CD4-positive, alpha-beta T cell treated with Interleukin-6 at 100 ng/mL for 8 hours (primary cell): ENCODE results near the gene SURF6.
"Not testable (repeated sequence)": the region's sequence is repeated elsewhere in the genome, so short reads cannot be mapped to it uniquely, and the experiment has no call there.

ENCODE experiments used
- DNase-seq: peaks from one replicate; pipeline ENCODE4 v3.0.0-alpha.2; 2020; ENCODE audit warnings: mixed read lengths, low spot score

The SURF6 gene

DNA sequence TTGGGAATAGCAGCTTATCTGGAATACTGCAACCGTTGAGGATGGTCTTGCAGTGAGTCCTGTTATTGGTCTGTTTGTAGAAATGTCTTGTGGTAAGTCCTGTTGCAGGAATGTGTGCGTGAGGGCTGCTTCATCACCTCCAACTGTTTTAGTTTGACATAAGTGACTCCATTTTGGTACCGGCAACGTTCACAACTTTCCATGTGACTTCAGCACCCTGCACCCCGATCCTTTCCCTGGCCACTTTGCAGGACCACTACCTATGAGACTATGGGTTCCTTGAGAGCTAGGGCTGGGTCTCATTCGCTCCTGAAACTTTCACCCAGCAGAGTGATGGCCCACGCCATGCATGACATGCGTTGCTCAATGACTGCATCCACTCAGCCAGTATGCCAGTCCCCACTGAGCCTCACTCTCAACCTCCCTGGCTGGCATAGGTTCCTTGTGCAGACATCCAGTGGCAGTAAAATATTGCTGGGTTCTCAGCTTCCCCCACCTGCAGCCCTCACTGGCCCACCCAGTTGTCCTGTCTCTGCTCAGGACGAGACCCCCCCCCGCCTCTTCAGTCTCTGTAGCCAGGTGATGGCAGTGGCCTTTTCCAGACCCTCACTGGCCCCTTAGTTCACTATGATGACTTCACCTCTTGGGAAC is 8.0 kb downstream of the SURF6 start:
- no peak for DNase-seq

DNA sequence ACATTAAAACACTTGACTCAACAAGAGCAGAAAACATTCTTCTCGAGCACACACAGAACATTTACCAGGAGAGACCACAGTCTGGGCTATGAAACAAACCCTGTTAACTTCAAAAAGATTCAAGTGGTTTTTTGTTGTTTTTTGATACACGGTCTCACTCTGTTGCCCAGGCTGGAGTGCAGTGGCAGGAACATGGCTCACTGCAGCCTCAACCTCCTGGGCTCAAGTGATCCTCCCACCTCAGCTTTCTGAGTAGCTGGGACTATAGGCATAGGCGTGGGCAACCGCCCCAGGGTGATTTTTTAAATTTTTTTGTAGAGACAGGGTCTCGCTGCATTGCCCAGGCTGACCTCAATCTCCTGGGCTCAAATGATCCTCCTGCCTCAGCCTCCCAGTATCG is 9.0 kb downstream of the SURF6 start:
- not testable (repeated sequence) for DNase-seq

DNA sequence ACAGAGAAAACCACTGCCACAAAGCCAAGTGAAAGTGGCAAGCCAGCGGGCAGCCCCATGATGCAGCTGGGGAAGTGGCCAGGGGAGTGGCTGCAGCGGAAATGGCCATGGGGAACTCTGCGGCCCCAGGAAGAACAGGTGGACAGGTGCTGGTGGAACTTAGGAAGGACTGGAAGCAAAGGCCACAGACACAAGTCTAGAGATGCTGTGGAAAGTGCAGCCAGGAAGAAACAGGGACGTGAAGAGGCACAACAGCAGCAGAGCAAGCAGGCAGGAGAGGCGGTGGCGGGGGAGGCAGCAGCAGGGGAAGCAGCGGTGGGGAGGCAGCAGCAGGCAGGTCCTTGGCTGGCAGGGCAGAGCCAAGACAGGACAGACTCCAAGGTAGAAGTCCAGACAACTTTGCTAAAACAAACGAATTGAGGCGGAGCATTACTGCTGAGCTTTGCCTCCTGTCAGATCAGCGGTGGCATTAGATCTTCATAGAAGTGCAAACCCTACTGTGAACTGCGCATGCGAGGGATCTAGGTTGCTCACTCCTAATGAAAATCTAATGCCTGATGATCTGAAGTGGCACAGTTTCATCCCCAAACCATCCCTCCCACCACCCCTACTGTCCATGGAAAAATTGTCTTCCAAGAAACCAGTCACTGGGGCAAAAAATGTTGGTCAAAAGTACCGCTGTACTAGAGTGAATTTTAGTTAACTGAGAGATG is 11.8 kb downstream of the SURF6 start:
- no peak for DNase-seq

DNA sequence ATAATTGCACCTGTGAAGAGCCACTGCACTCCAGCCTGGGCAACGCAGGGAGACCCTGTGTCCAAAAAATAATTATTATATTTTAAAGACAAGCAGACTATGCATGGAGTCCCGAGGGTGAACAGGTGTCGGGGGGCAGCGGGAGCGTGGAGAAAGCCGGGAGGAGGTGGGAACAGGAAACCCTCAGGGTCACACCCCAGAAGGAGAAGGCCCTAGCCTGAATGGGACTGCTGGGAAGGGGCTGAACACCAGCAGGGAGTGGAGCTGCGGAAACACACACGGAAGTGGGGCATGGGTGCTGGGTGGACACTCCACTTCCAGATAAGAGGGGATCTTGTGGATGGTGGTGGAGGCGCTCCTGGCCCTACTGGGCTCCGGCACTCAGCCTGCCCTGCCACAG is 12.8 kb downstream of the SURF6 start:
- DNase-seq: no peak

DNA sequence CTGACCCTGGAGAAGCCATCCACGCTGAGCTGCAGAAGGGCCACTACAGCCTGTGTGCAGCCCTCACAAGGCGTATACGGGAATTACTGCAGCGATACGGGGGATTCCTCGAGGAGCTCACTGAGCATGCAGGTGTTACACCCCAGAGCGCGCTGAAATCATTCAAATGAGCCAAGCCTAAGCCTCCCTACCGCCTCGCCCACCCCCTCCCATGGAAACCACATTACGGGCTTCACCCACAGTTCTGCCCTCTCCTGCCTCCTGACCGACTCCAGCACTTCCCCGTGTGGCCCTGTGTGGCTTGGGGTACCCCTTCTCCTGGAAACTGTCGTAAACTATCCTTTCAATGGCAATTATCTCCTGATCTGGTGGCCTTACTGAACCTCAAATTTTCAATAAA is 13.3 kb downstream of the SURF6 start:
- DNase-seq: no peak

DNA sequence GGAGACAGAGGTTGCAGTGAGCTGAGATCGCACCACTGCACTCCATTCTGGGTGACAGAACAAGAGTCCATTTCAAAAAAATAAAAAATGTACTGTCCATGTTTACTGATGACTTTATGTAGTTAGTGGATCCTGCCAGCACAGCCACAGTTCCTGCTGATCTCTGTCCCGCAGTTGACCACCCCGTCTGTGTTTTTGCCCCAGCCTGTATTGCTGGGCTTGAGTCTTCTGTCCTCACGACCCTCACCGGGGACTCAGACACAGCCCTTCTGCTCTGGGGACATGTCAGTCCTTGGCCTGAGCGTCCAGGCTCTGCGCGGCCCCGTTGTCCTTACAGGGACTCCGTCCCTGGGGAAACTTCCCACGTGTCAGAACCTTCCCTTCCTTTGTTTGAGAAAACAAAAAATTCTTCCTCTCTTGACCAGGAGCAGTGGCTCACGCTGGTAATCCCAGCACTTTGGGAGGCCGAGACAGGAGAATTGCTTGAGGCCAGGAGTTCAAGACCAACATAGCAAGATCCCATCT is 14.5 kb downstream of the SURF6 start:
- DNase-seq: no peak

DNA sequence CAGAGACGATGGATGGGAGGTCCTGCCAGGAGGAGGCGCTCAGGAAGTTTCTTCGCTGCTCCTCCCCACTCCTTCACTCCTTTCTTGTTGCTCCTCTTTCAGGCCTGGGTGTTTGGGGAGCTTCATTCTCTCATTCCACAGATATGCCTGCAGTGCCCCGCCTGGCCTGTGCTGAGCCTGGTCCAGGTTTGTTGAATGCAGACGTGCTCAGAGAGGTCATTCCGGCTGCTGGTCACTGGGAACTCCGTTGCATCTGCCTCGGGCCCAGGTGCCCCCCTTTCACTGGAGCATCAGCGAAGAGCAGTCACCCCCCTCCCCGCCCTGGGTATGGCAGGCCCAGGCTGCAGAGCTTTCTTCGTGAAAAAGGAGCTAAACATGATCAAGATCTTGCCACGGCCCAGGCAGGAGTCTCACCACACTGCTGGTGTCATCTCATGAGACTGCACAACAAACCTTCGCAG is 15.5 kb downstream of the SURF6 start:
- no peak for DNase-seq

DNA sequence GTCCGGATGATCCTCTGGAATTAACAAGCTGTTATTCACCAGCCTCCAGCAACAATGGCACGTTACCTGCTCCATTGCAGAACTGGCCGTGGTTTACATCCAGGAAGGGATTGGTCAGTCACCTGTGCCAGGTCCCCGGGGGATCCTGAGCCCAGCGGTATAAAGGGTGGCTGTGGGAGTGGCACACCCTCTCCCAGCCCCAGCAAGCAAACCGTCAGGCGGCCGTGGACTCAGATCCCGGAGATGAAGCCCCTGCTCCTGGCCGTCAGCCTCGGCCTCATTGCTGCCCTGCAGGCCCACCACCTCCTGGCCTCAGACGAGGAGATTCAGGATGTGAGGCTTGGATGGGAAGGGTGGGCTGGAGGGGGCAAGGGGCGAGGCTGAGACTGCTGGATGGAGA is 18.4 kb downstream of the SURF6 start:
- not testable (repeated sequence) for DNase-seq

DNA sequence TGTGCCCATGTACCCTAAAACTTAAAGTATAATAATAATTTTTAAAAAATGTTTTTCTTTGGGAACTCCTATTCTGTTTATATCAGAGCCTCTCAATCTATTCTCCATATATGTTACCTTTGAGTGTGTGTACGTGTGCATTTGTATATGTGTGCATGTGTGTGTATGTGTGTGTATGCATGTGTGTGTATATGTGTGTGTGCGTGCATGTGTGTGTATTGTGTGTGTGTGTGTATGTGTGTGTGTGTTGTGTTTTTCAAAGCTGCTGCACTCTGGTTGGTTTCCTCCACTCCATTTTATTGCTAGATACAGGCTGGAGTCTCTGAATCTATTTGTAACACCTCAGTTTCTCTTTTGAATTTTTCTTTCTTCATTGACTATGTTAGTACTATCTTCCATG is 20.0 kb downstream of the SURF6 start:
- DNase-seq: no peak

DNA sequence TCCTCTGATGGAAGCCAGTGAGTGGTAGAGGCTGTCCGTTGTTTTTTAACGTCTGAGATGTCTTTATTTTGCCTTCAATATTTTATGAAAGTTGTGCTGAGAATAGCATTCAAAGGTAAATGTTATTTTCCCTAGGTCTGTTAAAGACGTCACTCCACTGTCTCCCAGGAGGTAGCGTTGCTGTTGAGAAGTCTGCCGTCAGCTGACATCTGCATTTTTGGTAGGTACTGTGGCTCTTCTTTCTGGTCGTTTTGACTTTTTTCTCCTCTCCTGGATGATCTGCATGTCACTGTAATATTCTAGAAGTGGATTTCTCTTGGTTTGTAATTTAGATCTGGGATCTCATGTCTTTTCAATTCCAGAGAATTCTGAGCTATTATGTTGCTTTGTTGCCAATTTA is 26.4 kb downstream of the SURF6 start:
- DNase-seq: no peak

DNA sequence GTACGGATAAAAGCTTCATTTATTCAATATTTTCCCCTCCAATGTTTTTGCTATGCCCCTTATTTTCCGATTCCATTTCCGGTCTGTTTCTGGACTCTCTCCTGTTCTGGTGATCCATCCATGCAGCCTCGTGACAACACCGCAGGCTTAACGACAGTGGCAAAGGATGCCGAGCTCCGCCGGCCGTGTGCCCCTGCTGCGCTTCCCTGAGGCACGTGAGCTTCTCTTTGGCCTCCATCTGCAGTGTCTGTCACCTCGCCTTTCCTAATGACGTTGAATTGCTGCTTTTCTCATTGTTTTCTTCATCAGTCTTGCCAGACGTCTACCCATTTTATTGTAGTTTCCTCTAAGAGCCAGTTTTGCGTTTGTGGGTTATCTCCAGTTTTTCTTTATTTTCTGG is 28.7 kb downstream of the SURF6 start:
- no peak for DNase-seq

DNA sequence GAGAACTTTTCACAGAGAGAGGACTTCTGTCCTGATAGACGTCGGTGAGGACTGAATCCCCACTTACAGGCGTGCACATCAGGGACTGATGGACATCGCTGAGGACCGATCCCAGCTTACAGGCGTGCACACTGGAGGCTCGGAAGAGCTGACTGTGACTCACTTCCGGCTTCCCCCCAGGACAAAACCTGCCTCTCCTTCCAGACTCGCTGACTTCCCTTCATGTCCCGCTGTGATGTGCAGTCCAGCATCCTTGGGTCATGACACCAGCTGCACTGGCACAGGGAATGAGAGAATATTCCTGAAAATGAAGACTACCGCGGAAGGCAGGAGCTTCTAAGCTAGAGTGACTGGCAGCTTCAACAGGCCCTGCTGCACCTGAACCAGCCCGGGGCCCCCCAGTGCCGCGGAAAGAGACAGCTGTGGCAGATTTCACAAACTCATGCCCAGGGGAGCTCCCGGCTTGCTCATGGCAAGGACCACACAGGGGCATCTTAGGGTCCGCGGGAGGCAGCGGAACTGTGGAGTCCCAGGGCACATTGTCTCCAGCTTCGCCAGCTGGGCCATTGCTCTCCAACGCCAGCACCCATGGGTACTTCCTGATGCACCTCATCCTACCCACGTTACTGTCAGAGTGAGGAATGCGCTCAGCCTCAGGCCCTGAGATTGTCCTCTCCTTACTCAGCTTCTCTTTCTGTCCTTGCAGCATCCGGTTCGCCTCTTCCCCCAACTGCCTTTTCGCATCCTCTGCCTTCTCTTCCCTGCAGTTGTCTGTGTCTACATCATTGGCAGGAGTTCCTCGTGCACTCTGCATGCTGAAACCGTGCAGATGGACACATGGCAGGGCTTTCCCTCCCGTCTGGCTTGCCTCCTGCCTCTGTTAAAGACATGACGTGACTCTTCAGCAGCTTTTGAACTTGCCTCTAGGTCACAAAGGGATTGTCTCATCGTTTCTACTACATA is 29.5 kb downstream of the SURF6 start:
- no peak for DNase-seq

DNA sequence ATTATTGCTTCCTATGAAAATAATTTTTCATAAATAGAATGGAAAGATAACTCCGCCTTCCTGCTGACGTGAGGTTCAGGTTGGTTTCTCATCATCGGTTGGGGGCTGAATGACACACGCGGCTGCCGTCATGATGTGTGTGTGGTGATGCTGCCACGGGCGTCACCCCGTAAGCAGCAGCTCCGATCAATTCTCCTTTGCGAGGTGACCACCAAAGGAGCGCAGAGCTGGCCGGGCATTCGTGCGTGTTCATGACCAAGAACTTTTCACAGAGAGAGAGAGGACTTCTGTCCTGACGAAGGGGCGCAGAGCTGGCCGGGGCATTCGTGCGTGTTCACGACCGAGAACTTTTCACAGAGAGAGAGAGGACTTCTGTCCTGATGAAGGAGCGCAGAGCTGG is 30.3 kb downstream of the SURF6 start:
- no peak for DNase-seq

DNA sequence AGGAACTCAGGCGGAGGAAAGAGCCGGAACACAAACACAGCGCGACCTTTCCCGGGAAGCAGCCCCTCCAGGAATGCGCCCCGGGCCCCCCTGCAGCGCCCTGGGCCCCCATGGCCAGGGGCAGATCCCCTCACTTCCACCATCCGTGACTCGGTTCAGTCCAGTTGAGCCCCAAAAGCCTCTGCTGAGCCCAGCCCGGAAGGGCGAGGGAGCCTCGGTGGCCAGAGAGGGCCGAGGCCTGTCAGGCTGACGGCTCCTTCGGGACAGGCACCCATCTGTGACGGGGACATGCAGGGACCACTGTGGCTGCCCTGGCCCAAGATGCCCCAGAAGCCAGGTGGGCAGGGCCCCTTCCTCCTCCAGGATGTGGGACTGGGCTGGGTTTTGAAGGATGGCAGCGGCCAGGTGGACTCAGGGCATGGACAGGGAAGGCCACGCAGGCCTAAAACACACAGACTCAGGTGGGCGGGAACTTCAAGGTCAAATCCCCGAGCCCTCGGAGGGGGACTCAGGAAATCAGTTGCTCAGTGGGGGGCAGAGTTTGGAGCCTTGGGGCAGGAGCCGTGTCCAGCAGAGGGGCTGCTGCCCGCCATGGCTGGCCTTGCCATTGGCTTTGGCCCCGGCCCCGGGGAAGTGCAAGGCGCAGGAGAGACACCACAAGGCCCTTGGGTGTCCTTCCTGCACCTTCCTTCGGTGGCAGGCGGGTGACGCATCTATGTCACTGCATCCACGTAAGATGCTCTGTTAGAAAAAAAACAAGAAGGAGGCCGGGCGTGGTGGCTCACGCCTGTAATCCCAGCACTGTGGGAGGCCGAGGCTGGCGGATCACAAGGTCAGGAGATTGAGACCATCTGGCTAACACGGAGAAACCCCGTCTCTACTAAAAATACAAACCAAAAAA is 31.3 kb downstream of the SURF6 start:
- no peak for DNase-seq

DNA sequence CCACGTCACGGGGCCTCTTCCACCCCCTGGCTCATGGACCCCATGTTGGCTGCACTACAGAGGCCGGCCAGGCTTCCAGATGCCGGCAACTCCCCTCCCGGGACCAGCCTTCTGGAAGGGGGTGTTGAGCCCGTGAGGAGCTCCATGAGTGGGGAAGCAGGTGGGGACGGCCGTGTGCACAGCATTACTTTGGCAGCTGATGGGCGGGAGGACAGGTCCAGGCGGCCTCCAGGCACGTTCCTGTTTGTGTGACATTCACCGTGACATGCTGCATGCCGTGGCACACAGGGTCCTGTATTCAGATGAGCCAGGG is 31.9 kb downstream of the SURF6 start:
- DNase-seq: no peak

DNA sequence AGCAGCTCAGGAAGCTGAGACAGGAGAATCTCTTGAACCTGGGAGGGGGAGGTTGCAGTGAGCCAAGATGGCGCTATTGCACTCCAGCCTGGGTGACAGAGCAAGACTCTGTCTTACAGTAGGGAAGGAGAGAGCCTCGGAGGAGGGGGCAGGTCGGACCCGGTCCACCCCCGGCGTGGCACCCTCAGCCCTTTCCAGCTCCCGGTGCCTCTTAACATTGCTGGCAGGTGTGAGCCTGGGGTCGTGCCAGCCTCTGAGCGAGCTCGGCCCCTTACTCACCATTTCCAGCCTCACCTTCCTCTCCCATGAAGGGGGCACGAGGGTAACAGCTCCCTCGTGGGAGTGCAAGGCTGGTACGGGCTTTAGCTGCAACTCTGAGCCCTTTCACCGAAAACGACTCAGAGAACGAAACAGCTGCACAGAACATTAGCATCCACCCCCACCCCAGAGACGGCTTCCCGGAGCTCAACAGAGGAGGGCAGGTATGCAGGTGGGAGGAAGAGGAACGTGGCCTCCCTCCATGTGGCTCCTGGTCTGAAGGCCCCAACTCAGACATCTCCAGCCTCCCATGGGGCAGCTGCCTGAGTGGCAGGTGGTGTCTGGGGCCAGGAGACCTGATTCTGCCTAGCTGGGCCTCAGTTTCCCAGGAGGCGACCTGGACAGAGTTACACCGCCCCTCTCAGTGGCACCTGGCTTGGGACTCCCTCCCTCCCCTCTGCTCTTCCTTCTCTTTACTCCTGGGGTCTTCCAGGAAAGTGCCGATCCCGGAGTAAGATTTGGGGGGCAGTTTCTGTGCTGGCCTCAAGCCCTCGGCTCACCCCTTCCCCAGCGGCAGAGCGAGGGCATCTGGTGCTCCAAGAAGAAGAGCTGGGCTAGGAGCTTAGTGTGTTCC is 32.5 kb downstream of the SURF6 start:
- no peak for DNase-seq

DNA sequence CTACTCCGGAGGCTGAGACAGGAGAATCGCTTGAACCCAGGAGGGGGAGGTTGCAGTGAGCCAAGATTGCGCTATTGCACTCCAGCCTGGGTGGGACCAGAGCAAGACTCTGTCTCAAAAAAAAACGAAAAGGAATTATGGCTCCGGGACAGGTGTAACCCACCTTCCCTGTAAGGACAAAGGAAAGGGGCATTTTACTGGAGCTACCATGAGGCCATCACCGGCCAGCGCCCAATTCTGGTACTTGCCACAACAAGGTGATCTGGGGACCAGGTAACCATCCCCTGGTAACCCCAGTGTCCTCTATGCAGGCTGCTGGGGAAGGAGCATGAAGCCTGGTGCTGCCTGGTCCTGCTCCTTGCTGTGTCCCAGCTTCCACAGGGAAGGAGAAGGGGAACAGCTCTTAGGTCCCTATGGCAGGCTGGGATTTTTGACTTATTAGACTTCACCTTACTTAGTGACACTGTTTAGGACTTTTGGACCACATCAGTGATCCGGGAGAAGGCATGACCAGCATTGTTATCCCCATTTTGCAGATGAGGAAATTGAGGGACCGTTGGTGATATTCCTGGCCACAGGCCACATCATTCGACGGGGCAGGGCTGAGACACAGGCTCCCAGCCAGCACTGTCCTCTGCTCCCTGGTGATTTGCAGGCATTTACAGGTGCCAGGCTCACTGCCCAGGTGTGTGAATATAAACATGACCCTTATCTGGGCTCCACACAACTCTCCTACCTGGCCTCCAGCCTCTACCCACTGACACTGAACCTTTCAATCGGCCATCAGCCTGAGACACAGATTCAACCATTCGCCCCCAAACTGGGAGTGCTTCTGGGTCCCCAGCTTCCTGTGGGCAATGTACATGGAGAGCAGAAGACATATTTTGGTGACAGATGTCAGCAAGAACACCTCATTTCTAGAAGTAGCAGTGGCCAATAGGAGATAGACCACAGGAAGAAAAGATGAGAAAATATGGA is 34.4 kb downstream of the SURF6 start:
- DNase-seq: no peak

DNA sequence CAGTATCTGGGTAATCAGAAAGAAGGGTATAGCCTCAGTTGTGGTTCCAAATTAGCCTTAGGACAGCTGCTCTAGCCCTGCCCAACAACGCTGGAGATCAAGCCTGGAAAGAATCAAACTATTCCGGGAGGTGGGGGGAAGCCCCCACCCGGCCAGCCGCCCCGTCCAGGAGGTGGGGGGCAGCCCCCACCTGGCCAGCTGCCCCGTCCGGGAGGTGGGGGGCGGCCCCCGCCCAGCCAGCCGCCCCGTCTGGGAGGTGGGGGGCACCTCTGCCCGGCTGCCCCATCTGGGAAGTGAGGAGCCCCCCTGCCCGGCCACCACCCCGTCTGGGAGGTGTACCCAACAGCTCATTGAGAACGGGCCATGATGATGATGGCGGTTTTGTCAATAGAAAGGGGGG is 36.0 kb downstream of the SURF6 start:
- DNase-seq: not testable (repeated sequence)

DNA sequence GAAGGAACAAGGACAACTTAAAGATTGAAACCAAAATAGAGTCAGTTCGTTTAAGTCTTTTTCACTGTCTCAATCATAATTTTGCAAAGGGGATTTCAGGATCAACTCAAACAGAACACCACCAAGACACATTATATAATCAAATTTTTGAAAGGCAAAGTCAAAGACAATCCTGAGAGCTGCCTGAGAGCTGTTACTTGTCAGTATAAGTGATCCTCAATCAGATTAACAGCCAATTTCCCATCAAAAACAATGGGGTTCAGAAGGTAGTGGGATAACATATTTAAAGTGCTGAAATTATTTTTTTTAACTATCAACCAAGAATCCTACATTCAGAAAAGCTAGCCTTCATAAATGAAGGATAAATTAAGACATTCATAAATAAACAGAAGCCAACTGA is 41.7 kb downstream of the SURF6 start:
- DNase-seq: no peak
